ENCODE measurements around the gene BHLHE40.

DNA sequence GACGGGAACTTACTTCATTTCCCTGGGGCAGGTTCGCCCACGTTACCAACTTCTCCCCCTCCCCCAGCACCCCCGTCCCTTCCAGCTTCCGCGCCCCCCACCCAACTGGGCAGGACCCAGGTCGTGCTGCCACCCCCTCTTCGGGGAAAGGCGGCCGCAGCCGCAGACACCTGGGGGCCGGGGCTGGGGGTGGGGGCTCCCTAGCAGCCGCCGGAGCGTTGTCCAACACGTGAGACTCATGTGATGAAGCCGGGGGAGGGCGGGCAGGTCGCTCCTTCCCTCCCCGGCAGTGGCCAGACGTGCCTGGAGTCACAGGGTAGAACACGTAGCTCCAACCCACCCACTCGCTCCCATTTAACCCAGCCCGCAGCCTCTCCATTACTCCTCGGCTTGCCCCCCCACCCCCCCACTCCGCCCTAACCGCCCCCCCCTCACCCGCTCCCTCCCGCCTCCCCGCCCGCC lies 240 bp upstream of the BHLHE40 start:
- TF ChIP-seq, protein P1, sequence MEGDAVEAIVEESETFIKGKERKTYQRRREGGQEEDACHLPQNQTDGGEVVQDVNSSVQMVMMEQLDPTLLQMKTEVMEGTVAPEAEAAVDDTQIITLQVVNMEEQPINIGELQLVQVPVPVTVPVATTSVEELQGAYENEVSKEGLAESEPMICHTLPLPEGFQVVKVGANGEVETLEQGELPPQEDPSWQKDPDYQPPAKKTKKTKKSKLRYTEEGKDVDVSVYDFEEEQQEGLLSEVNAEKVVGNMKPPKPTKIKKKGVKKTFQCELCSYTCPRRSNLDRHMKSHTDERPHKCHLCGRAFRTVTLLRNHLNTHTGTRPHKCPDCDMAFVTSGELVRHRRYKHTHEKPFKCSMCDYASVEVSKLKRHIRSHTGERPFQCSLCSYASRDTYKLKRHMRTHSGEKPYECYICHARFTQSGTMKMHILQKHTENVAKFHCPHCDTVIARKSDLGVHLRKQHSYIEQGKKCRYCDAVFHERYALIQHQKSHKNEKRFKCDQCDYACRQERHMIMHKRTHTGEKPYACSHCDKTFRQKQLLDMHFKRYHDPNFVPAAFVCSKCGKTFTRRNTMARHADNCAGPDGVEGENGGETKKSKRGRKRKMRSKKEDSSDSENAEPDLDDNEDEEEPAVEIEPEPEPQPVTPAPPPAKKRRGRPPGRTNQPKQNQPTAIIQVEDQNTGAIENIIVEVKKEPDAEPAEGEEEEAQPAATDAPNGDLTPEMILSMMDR (IDR thresholded peaks at IDR 0.05; ENCODE audit: poor library complexity): no peak
- no peak for TF ChIP-seq EZH2phosphoT487 (IDR thresholded peaks at IDR 0.05; ENCODE audit: low read depth, severe bottlenecking, unreplicated experiment)
